ENCODE results near the gene RBFOX1. TPM values are rescaled to one million over a fixed set of nuclear protein-coding genes. Genes with fewer than 3 reads are reported as not detected.

RBFOX1 gene
- polyA plus RNA-seq, 1 of the 3 experiments (the other 2 are of a cell fraction), result not detected

DNA sequence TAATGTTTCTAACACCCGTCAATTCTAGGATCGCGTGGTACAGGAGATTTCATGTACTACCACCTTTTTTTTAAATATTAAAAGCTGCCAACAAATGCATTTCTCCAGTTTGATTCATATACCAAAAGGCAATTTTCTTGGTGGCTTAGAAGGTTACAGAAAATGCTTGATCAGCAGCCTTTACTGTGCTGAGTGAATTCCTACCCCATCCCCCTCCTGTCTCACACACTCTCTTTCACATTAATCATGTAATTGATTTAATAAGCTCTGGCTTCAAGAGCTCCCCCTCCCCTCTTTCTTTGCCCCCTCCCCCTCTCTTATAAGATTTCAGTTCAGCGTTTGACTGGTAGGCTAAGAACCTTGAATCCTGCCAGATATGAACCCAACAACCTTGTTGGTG is 110.5 kb downstream of the RBFOX1 start:
- 36% methylated on average over 4 of the region's 4 CpGs for WGBS (ENCODE audit: low lambda C conversion rate)
- Histone ChIP-seq H2AFZ (ENCODE audit: low read depth) (no peak overlapping the region), H3K9ac (no peak overlapping the region), H3K27me3 (ENCODE audit: insufficient read depth) (no peaks in the 10 kb centered on the region), H3K4me1 (ENCODE audit: control insufficient read depth in 1 of 2, insufficient read depth in 2 of 2, low read depth in 1 of 2, low read length in 1 of 2) (no peaks in the 10 kb centered on the region; a peak in 1 of 4 replicates), H3K9me2 (no peaks in the 10 kb centered on the region), H3F3A (replicated peaks; ENCODE audit: insufficient read depth) (no peaks in the 10 kb centered on the region), H3K4me2 (no peak overlapping the region), H4K20me1 (ENCODE audit: insufficient read depth) (no peaks in the 10 kb centered on the region), H3K79me2 (ENCODE audit: insufficient read depth) (no peaks in the 10 kb centered on the region), H3K36me3 (replicated peaks in 1 of 2; ENCODE audit: control insufficient read depth in 1 of 2, insufficient read depth in 2 of 2, low read length in 1 of 2) (no peaks in the 10 kb centered on the region), H3K4me3 (ENCODE audit: low read depth in 2 of 2, low read length in 1 of 2) (no peak overlapping the region), H3K27ac (ENCODE audit: low read depth in 2 of 2, low read length in 1 of 2) (no peak overlapping the region), H3K9me3 (no peaks in the 10 kb centered on the region)
- ChIA-PET POLR2A (no interaction called here), CTCF (no interaction called here)
- no peak for DNase-seq
- TF ChIP-seq NFIC (IDR thresholded peaks at IDR 0.05; ENCODE audit: borderline replicate concordance) (no peak), MXI1 (IDR thresholded peaks at IDR 0.05; ENCODE audit: low read depth, low read length) (no peak), TEAD4 (IDR thresholded peaks at IDR 0.05; ENCODE audit: borderline replicate concordance, insufficient read depth) (no peak), CHD2 (IDR thresholded peaks at IDR 0.05; ENCODE audit: low read length, partially characterized antibody) (no peak), MEF2A (IDR thresholded peaks at IDR 0.05; ENCODE audit: borderline replicate concordance, low read depth) (no peak), GATA2 (CRISPR knock-in tag; IDR thresholded peaks at IDR 0.05) (no peak), GABPA (IDR thresholded peaks at IDR 0.05; ENCODE audit: low read depth) (no peak)

DNA sequence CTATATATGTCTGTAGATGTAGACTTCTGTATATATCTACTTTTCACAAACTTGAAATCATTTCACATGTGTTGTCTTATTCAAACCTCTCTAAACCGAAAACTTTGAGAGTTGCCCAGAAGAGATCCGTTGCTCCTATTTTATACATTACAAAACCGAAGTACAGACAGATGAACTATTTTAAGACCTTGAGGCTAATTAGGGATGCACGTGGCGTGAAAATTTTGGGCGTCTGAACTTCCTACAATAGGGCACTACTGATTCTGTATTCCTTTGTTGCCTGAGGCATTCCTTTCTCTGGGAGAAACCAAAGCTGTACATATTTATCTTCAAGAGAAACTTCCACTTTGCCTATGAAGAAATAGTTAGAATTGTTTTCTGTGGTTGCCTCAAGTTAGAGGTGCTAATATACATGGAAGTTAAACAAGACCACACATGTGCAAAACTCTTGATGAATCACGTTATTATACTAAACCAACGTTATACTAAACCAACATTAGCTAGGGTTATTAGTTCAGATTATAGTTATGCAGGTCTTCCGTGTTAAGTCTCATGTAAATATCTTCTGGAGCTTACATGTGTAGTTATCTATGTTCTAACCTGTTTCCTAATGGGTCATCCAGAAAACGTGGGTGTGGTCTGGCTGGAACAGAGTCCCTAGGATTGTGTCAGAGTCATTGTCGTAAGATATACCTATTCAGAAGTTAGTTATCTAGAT is 111.2 kb downstream of the RBFOX1 start:
- H3K9me3 ChIP-seq, result no peaks in the 10 kb centered on the region
- no peaks in the 10 kb centered on the region for H4K20me1 ChIP-seq (ENCODE audit: insufficient read depth)
- no peak overlapping the region for H3K4me3 ChIP-seq (ENCODE audit: low read depth in 2 of 2, low read length in 1 of 2)
- ChIA-PET CTCF (no interaction called here), POLR2A (no interaction called here)
- H3K27ac ChIP-seq (ENCODE audit: low read depth in 2 of 2, low read length in 1 of 2), result no peak overlapping the region
- no peaks in the 10 kb centered on the region; a peak in 1 of 4 replicates for H3K4me1 ChIP-seq (ENCODE audit: control insufficient read depth in 1 of 2, insufficient read depth in 2 of 2, low read depth in 1 of 2, low read length in 1 of 2)
- 20% methylated on average over 11 of the region's 11 CpGs for WGBS (ENCODE audit: low lambda C conversion rate)
- no peak overlapping the region for H2AFZ ChIP-seq (ENCODE audit: low read depth)
- TF ChIP-seq, protein P1, sequence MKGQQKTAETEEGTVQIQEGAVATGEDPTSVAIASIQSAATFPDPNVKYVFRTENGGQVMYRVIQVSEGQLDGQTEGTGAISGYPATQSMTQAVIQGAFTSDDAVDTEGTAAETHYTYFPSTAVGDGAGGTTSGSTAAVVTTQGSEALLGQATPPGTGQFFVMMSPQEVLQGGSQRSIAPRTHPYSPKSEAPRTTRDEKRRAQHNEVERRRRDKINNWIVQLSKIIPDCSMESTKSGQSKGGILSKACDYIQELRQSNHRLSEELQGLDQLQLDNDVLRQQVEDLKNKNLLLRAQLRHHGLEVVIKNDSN (IDR thresholded peaks at IDR 0.05; ENCODE audit: borderline replicate concordance, low read depth), result no peak
- no peak for TF ChIP-seq FOXM1 (IDR thresholded peaks at IDR 0.05; ENCODE audit: low read depth)
- TF ChIP-seq, protein P2, sequence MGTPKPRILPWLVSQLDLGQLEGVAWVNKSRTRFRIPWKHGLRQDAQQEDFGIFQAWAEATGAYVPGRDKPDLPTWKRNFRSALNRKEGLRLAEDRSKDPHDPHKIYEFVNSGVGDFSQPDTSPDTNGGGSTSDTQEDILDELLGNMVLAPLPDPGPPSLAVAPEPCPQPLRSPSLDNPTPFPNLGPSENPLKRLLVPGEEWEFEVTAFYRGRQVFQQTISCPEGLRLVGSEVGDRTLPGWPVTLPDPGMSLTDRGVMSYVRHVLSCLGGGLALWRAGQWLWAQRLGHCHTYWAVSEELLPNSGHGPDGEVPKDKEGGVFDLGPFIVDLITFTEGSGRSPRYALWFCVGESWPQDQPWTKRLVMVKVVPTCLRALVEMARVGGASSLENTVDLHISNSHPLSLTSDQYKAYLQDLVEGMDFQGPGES (IDR thresholded peaks at IDR 0.05; ENCODE audit: low read depth, low read length), result no peak
- no peak for TF ChIP-seq TEAD4 (IDR thresholded peaks at IDR 0.05; ENCODE audit: borderline replicate concordance, insufficient read depth)
- no peak for TF ChIP-seq RAD21 (IDR thresholded peaks at IDR 0.05; ENCODE audit: low read length)
- no peak for TF ChIP-seq YY1 (IDR thresholded peaks at IDR 0.05; ENCODE audit: low read depth)
- TF ChIP-seq GABPA (IDR thresholded peaks at IDR 0.05; ENCODE audit: low read depth), result no peak
- TF ChIP-seq RCOR1 (IDR thresholded peaks at IDR 0.05; ENCODE audit: low read length), result no peak
- TF ChIP-seq FOXJ3 (CRISPR knock-in tag; IDR thresholded peaks at IDR 0.05), result no peak
- no peak for TF ChIP-seq FOSL2 (IDR thresholded peaks at IDR 0.05; ENCODE audit: borderline replicate concordance, low read depth)
- TF ChIP-seq CHD2 (IDR thresholded peaks at IDR 0.05; ENCODE audit: low read length, partially characterized antibody), result no peak
- no peak for TF ChIP-seq MEF2A (IDR thresholded peaks at IDR 0.05; ENCODE audit: borderline replicate concordance, low read depth)
- H3K36me3 ChIP-seq (replicated peaks in 1 of 2; ENCODE audit: control insufficient read depth in 1 of 2, insufficient read depth in 2 of 2, low read length in 1 of 2), result no peaks in the 10 kb centered on the region
- no peaks in the 10 kb centered on the region for H3F3A ChIP-seq (replicated peaks; ENCODE audit: insufficient read depth)
- no peak for DNase-seq
- H3K9me2 ChIP-seq, result no peaks in the 10 kb centered on the region
- H3K4me2 ChIP-seq, result no peak overlapping the region
- H3K9ac ChIP-seq, result no peak overlapping the region
- H3K27me3 ChIP-seq (ENCODE audit: insufficient read depth), result no peaks in the 10 kb centered on the region
- H3K79me2 ChIP-seq (ENCODE audit: insufficient read depth), result no peaks in the 10 kb centered on the region

Data from SK-N-SH (cell line).